HFF-Myc (cell line): ENCODE measurements around the gene RAB7A.
"Not testable (repeated sequence)": the region's sequence is repeated elsewhere in the genome, so short reads cannot be mapped to it uniquely, and the experiment has no call there.

Experiments
- DNase-seq: peaks from one replicate; pipeline ENCODE4 v3.0.0-alpha.2; 2011; ENCODE audit warnings: low read depth; ENCODE audit errors: extremely low read depth
- H3K4me3 ChIP-seq: replicated peaks from 2 replicates; pipeline ENCODE4 v1.5.1; 2011; ENCODE audit warnings: low read depth, mild to moderate bottlenecking, control low read depth, low read length
- TF ChIP-seq, protein P1 (sequence below): IDR thresholded peaks from 2 replicates; pipeline ENCODE4 v1.5.1; 2012; ENCODE audit warnings: mild to moderate bottlenecking, low read depth, low read length, control low read depth; ENCODE audit errors: missing control alignments

Gene RAB7A

DNA sequence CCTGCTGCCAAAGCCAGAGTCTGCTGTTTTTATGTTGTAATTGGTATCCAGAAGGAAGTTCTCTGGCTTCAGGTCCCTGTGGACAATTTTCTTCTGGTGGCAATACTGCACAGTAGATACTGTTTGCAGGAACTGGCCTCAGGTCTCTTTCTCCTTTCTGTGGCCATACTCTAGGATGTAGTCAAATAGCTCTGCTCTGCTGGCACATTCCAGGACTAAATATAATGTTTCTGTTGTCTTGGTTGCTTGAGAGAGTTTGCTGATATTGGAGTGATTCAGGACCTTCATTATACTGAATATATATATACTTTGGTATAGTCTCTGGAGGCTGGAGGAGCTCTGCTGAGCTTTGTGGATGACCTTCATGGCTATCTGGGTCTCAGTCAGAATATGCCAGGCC is 23.1 kb downstream of the RAB7A start:
- no peak for DNase-seq
- TF ChIP-seq, protein P1, sequence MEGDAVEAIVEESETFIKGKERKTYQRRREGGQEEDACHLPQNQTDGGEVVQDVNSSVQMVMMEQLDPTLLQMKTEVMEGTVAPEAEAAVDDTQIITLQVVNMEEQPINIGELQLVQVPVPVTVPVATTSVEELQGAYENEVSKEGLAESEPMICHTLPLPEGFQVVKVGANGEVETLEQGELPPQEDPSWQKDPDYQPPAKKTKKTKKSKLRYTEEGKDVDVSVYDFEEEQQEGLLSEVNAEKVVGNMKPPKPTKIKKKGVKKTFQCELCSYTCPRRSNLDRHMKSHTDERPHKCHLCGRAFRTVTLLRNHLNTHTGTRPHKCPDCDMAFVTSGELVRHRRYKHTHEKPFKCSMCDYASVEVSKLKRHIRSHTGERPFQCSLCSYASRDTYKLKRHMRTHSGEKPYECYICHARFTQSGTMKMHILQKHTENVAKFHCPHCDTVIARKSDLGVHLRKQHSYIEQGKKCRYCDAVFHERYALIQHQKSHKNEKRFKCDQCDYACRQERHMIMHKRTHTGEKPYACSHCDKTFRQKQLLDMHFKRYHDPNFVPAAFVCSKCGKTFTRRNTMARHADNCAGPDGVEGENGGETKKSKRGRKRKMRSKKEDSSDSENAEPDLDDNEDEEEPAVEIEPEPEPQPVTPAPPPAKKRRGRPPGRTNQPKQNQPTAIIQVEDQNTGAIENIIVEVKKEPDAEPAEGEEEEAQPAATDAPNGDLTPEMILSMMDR: no peak
- H3K4me3 ChIP-seq: no peak overlapping the region

DNA sequence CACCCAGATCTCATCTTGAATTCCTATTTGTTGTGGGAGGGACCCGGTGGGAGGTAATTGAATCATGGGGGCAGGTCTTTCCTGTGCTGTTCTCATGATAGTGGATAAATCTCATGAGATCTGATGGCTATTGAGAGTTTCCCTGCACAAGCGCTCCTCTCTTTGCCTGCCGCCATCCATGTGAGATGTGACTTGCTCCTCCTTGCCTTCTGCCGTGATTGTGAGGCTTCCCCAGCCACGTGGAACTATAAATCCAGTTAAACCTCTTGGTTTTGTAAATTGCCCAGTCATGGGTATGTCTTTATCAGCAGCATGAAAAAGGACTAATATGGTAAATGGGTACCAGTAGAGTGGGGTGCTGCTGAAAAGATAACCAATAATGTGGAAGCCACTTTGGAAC is 23.6 kb downstream of the RAB7A start:
- H3K4me3 ChIP-seq, DNase-seq: not testable (repeated sequence)

DNA sequence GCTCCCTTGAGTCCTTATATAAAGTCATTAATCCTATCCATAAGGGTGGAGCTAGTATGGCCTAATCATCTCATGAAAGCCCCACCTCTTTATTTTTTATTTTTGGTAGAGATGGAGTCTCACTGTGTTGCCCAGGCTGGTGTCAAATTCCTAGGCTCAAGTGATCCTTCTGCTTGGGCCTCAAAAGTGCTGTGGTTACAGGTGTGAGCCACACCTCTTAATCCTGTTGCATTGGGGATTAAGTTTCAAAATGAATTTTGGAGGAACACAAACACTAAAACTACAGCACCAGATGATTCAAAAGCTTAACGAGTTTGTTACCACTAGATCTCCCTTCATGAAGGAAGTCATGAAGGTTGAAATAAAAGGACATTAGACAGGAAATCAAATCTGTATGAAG is 27.7 kb downstream of the RAB7A start:
- TF ChIP-seq, protein P1: no peak

DNA sequence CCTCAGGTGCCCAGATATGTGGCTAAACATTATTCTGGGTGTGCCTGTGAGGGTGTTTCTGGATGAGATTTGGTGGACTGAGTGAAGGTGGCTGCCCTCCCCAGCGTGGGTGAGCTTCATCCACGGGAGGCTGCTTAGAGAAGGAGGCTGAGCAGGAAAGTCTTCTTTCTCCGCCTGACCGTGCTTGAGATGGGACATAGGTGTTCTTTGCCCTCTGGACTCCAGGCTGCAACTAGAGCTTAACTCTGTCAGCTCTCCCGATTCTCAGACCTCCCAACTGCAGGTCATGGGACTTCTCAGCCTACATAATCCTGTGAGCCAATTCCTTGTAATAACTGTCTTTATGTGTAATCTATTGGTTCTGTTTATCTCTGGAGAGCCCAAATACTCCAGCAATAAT is 34.1 kb downstream of the RAB7A start:
- DNase-seq: no peak
- TF ChIP-seq, protein P1: no peak
- no peak overlapping the region for H3K4me3 ChIP-seq

More for the DNA sequence above, 27.7 kb downstream of the RAB7A start:
- H3K4me3 ChIP-seq: no peak overlapping the region
- no peak for DNase-seq

DNA sequence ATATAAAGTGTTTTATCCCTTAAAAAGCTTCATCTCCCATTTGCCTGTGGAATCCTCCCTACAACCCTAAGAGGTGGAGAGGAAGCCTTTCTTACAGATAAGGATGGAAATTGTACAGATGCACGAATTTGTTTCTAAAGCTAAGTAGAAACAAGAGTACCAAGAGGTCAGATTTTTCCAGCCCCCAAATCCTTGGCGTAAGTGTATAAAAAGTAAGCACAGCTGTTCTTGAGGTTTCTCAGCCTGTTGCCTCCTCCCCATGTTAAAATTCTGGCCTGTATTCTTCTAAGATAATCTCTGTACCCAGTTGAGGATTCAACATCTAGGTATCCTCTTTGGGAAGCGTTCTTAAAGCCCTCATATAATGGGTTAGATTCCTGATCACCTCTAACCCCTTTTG is 34.9 kb downstream of the RAB7A start:
- TF ChIP-seq, protein P1: no peak
- H3K4me3 ChIP-seq: no peak overlapping the region
- no peak for DNase-seq

DNA sequence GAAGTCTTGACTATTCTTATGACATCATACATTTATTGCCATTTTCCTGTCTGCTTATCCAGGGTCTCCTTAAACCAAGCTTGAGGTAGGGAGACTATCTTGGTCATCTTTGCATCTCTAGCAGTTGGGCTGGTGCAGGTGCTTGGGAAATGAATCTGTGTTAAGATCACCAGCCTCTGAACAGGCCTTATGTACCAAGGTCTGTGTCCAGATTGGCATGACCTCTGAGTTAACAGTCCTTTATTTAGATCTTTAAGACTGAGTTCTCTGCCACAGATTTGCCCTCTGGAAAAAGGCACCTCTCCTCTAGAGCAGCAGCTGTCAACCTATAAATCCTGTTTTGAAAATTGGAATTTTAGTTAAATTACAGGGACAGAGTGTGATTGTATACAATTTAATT is 35.4 kb downstream of the RAB7A start:
- DNase-seq: no peak
- H3K4me3 ChIP-seq: no peak overlapping the region
- TF ChIP-seq, protein P1: no peak

DNA sequence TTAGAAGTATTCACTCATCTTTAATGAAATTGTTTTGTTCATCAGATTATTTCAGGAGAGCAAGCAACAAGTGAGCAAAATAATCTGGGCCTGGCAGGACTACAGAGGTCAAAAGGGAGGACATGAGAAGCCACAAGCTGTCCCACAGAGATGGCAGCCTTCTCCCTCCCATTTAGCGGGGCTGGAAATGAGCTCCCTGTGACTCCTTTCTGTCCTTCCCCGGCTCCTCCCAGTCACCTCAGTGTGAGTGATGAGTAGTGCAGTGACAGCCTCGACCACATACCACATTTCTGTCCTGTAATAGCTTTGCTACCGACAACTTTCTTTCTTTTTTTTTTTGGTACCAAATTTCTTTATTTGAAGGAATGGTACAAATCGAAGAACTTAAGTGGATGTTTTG is 38.0 kb downstream of the RAB7A start:
- DNase-seq: no peak
- TF ChIP-seq, protein P1: no peak
- H3K4me3 ChIP-seq: no peak overlapping the region
